Muscle of leg (tissue), 11 donors: ENCODE measurements around the gene FJX1. TPM values are rescaled to one million over a fixed set of nuclear protein-coding genes. Genes with fewer than 3 reads are reported as not detected.

Source experiments
- DNase-seq: peaks from one replicate; pipeline ENCODE4 v3.0.0; 2013
- H3K27ac ChIP-seq: one replicate; pipeline ENCODE4 v1.5.1; 2013; ENCODE audit warnings: mild to moderate bottlenecking, low read length, control low read depth
- H3K27me3 ChIP-seq: one replicate; pipeline ENCODE4 v1.6.1; 2013; ENCODE audit warnings: low read length; ENCODE audit not compliant: control insufficient read depth, insufficient read depth
- H3K36me3 ChIP-seq: one replicate; pipeline ENCODE4 v1.6.1; 2013; ENCODE audit warnings: low read length; ENCODE audit not compliant: control insufficient read depth, insufficient read depth
- H3K4me1 ChIP-seq: one replicate; pipeline ENCODE4 v1.6.1; 2013; ENCODE audit warnings: low read length; ENCODE audit not compliant: control insufficient read depth, insufficient read depth
- H3K4me3 ChIP-seq: one replicate; pipeline ENCODE4 v1.5.1; 2013; ENCODE audit warnings: low read length, control low read depth
- H3K9me3 ChIP-seq: replicated peaks from 2 replicates; pipeline ENCODE4 v1.6.1; 2013; ENCODE audit warnings: low read depth, low read length; ENCODE audit not compliant: control insufficient read depth
- WGBS: methylation state at CpG from one replicate; pipeline ENCODE4 v1.1.5; 2013; ENCODE audit warnings: missing lambda C conversion rate; ENCODE audit not compliant: insufficient coverage; 5-methylcytosine and 5-hydroxymethylcytosine counted together
- polyA plus RNA-seq, 8 donors: library from polyadenylated mRNA; unstranded; fragments of 120-200 nt; gene quantifications; one replicate each; pipeline versions ENCODE4 v1.2.1 to v1.2.3, GENCODE V29; 2013; ENCODE audit warnings: inconsistent platforms in 1 of 8, low replicate concordance in 1 of 8; ENCODE audit not compliant: insufficient read length in 8 of 8, insufficient read depth in 1 of 8
- total RNA-seq: library from RNA; stranded (reverse); fragments of 120-200 nt; gene quantifications from one replicate; pipeline ENCODE4 v1.2.4, GENCODE V29; 2013

The FJX1 gene
- total and polyA plus RNA-seq, 9 donors = 6.2 to 17.2 (median 7.6) TPM

- no peak for DNase-seq
- H3K9me3 ChIP-seq = no peaks in the 10 kb centered on the region
- H3K36me3 ChIP-seq = no peaks in the 10 kb centered on the region
- WGBS = 29% methylated on average over 7 of the region's 7 CpGs
- peak overlapping the region; percentile 86 for H3K27ac ChIP-seq
- H3K4me1 ChIP-seq = peaks cover 19% of the 10 kb centered on the region
- peaks cover 28% of the 10 kb centered on the region for H3K27me3 ChIP-seq
- H3K4me3 ChIP-seq = peak overlapping the region; percentile 47
Observed at GRCh38 chr11:35617316-35617686, 959 bp upstream of the FJX1 start.

GRCh38 chr11:35618497-35619115 lies 346 bp downstream of the FJX1 start:
- DNase-seq = peak; percentile 51
- Histone ChIP-seq H3K27ac (no peak overlapping the region), H3K4me1 (peaks cover 21% of the 10 kb centered on the region), H3K4me3 (peak overlapping the region; percentile 58), H3K27me3 (peaks cover 28% of the 10 kb centered on the region), H3K36me3 (no peaks in the 10 kb centered on the region), H3K9me3 (no peaks in the 10 kb centered on the region)
- WGBS = under 1% methylated on average over 91 of the region's 91 CpGs

- Histone ChIP-seq H3K4me3 (peak overlapping the region; percentile 58), H3K27me3 (peaks cover 26% of the 10 kb centered on the region), H3K4me1 (peaks cover 25% of the 10 kb centered on the region), H3K36me3 (no peaks in the 10 kb centered on the region), H3K27ac (peak overlapping the region; percentile 35), H3K9me3 (no peaks in the 10 kb centered on the region)
- peak; percentile 53 for DNase-seq
- under 1% methylated on average over 84 of the region's 84 CpGs for WGBS
Observed at GRCh38 chr11:35619116-35619854, 1.0 kb downstream of the FJX1 start.

- H3K4me1 ChIP-seq = peaks cover 25% of the 10 kb centered on the region
Observed at GRCh38 chr11:35619855-35620640, 1.8 kb downstream of the FJX1 start.

GRCh38 chr11:35620795-35621194 lies 2.5 kb downstream of the FJX1 start:
- Histone ChIP-seq H3K27me3 (peaks cover 24% of the 10 kb centered on the region), H3K27ac (no peak overlapping the region), H3K4me3 (peak overlapping the region; percentile 58), H3K4me1 (peaks cover 25% of the 10 kb centered on the region), H3K9me3 (no peaks in the 10 kb centered on the region), H3K36me3 (no peaks in the 10 kb centered on the region)
- DNase-seq = no peak
- WGBS = no CpG with 5 or more reads among the region's 2 CpGs

More at GRCh38 chr11:35619855-35620640, 1.8 kb downstream of the FJX1 start:
- peaks cover 24% of the 10 kb centered on the region for H3K27me3 ChIP-seq
- peak; percentile 83 for DNase-seq
- peak overlapping the region; percentile 72 for H3K27ac ChIP-seq
- WGBS = 2% methylated on average over 31 of the region's 33 CpGs
- H3K9me3 ChIP-seq = no peaks in the 10 kb centered on the region
- no peaks in the 10 kb centered on the region for H3K36me3 ChIP-seq
- H3K4me3 ChIP-seq = peak overlapping the region; percentile 58

GRCh38 chr11:35621620-35622019 lies 3.4 kb downstream of the FJX1 start:
- no peak for DNase-seq
- Histone ChIP-seq H3K27me3 (peaks cover 24% of the 10 kb centered on the region), H3K27ac (no peak overlapping the region), H3K4me1 (peaks cover 25% of the 10 kb centered on the region), H3K9me3 (no peaks in the 10 kb centered on the region), H3K36me3 (no peaks in the 10 kb centered on the region), H3K4me3 (no peak overlapping the region)
- no CpG with 5 or more reads among the region's 2 CpGs for WGBS

GRCh38 chr11:35622070-35622469 lies 3.8 kb downstream of the FJX1 start:
- Histone ChIP-seq H3K27ac (no peak overlapping the region), H3K36me3 (no peaks in the 10 kb centered on the region), H3K4me3 (no peak overlapping the region), H3K4me1 (peaks cover 25% of the 10 kb centered on the region), H3K27me3 (peaks cover 24% of the 10 kb centered on the region), H3K9me3 (no peaks in the 10 kb centered on the region)
- WGBS = 0% methylated on average over 1 of the region's 3 CpGs
- DNase-seq = peak; percentile 51

GRCh38 chr11:35623621-35624168 lies 5.4 kb downstream of the FJX1 start:
- Histone ChIP-seq H3K4me1 (peaks cover 21% of the 10 kb centered on the region), H3K4me3 (no peak overlapping the region), H3K27ac (no peak overlapping the region), H3K36me3 (no peaks in the 10 kb centered on the region), H3K27me3 (peaks cover 15% of the 10 kb centered on the region), H3K9me3 (no peaks in the 10 kb centered on the region)
- 86% methylated on average over 7 of the region's 8 CpGs for WGBS
- DNase-seq = peak; percentile 34

- DNase-seq = no peak
- 100% methylated on average over 1 of the region's 2 CpGs for WGBS
- Histone ChIP-seq H3K4me3 (no peak overlapping the region), H3K27ac (no peak overlapping the region), H3K36me3 (no peaks in the 10 kb centered on the region), H3K9me3 (no peaks in the 10 kb centered on the region), H3K4me1 (peaks cover 16% of the 10 kb centered on the region), H3K27me3 (peaks cover 14% of the 10 kb centered on the region)
Observed at GRCh38 chr11:35624316-35624715, 6.1 kb downstream of the FJX1 start.

GRCh38 chr11:35624781-35625180 lies 6.5 kb downstream of the FJX1 start:
- Histone ChIP-seq H3K27ac (no peak overlapping the region), H3K27me3 (peaks cover 9% of the 10 kb centered on the region), H3K4me1 (peaks cover 13% of the 10 kb centered on the region), H3K9me3 (no peaks in the 10 kb centered on the region), H3K4me3 (no peak overlapping the region), H3K36me3 (no peaks in the 10 kb centered on the region)
- DNase-seq = no peak
